Activated CD8-positive, alpha-beta memory T cell treated with anti-CD3 and anti-CD28 coated beads, Interleukin-2, amount 10 ng/mL, durations not matched to agents 7 days and 5 days (primary cell): ENCODE results near the gene DAB2IP. TPM values are rescaled to one million over a fixed set of nuclear protein-coding genes. Genes with fewer than 3 reads are reported as not detected.
A peak's percentile ranks its signal among the peaks of the same experiment; 100 is the strongest.

Experiments
- ATAC-seq: fragments of 150-1000 bp; cut with Tn5 transposase; one replicate; pipeline ENCODE4 v1.10.0; 2021; ENCODE audit warnings: moderate library complexity
- CTCF ChIA-PET: fragments of 350-600 bp; sonication (Branson Sonifier 250); formaldehyde crosslinking; loops from one replicate; lab custom pipeline; 2021; ENCODE audit warnings: antibody characterized with exemption; lab: Charles Lee
- DNase-seq: peaks from one replicate; pipeline ENCODE4 v3.0.0-alpha.2; 2020
- H3K27ac Mint-ChIP-seq: one replicate; pipeline ENCODE4 v1.8.0; 2021; ENCODE audit warnings: mild to moderate bottlenecking, mixed read lengths
- H3K27me3 Mint-ChIP-seq: one replicate; pipeline ENCODE4 v1.8.0; 2021; ENCODE audit warnings: mixed read lengths
- H3K36me3 Mint-ChIP-seq: one replicate; pipeline ENCODE4 v1.8.0; 2021; ENCODE audit warnings: mild to moderate bottlenecking, mixed read lengths
- H3K4me1 Mint-ChIP-seq: one replicate; pipeline ENCODE4 v1.8.0; 2021; ENCODE audit warnings: mixed read lengths
- H3K4me3 Mint-ChIP-seq: one replicate; pipeline ENCODE4 v1.8.0; 2021; ENCODE audit warnings: mild to moderate bottlenecking, moderate library complexity, mixed read lengths
- H3K9me3 Mint-ChIP-seq: one replicate; pipeline ENCODE4 v1.8.0; 2022; ENCODE audit warnings: low read depth, mixed read lengths
- total RNA-seq, 2 experiments: library from RNA; stranded (reverse); gene quantifications; one replicate each; pipeline ENCODE4 v1.2.3, GENCODE V29; 2021

DAB2IP gene
- total RNA-seq, 2 experiments from 2014 or later: 0.07 to 0.18 TPM

GRCh38 chr9:121703014-121703734 is 51.7 kb downstream of the DAB2IP start:
- no peak overlapping the region for H3K4me3 Mint-ChIP-seq
- H3K27ac Mint-ChIP-seq: no peak overlapping the region
- CTCF ChIA-PET: interaction anchor here (1.5 kb wide), 1 partner anchor 9 kb away, joined by 5 read pairs; no protein-coding TSS in a partner anchor
- ATAC-seq (no peak), DNase-seq (no peak)
- H3K4me1 Mint-ChIP-seq: peaks cover 20% of the 10 kb centered on the region
- H3K36me3 Mint-ChIP-seq: no peaks in the 10 kb centered on the region
- no peaks in the 10 kb centered on the region for H3K9me3 Mint-ChIP-seq
- peaks cover 56% of the 10 kb centered on the region for H3K27me3 Mint-ChIP-seq

DNA sequence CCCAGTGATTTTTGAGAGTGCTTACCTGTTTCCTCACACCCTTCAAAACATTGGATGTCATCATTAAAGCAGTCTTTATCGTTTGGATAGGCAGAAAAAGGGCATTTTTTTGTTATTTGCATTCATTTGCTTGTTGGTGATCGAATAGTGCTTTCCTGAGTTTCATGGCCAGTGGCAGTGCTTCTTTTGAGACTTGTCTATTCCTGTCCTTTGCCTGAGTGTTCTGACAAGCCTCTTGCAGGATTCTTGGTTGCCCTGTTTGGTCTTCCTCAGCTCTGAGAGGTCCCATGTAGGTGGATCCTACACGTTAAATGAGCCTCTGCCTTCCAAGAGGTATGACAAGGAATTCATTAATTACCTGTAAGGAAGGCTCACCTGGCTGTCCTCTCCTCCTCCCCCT is 52.8 kb downstream of the DAB2IP start:
- H3K36me3 Mint-ChIP-seq: no peaks in the 10 kb centered on the region
- ATAC-seq: no peak
- H3K4me3 Mint-ChIP-seq: no peak overlapping the region
- peaks cover 52% of the 10 kb centered on the region for H3K27me3 Mint-ChIP-seq
- CTCF ChIA-PET: interaction anchor here (1.5 kb wide), 1 partner anchor 11 kb away, joined by 5 read pairs; no protein-coding TSS in a partner anchor
- no peak for DNase-seq
- peaks cover 27% of the 10 kb centered on the region for H3K4me1 Mint-ChIP-seq
- no peaks in the 10 kb centered on the region for H3K9me3 Mint-ChIP-seq
- H3K27ac Mint-ChIP-seq: no peak overlapping the region

- no peak for DNase-seq
- no peak overlapping the region for H3K4me3 Mint-ChIP-seq
- peaks cover 21% of the 10 kb centered on the region for H3K4me1 Mint-ChIP-seq
- no peak overlapping the region for H3K27ac Mint-ChIP-seq
- H3K36me3 Mint-ChIP-seq: no peaks in the 10 kb centered on the region
- ATAC-seq: no peak
- H3K27me3 Mint-ChIP-seq: peaks cover 39% of the 10 kb centered on the region
- H3K9me3 Mint-ChIP-seq: no peaks in the 10 kb centered on the region
- CTCF ChIA-PET: no interaction called here
Observed at GRCh38 chr9:121706149-121706750, 54.8 kb downstream of the DAB2IP start.

- ATAC-seq (peak; percentile 93), DNase-seq (peak; percentile 76)
- no peaks in the 10 kb centered on the region for H3K9me3 Mint-ChIP-seq
- no peak overlapping the region for H3K4me3 Mint-ChIP-seq
- H3K4me1 Mint-ChIP-seq: peaks cover 21% of the 10 kb centered on the region
- peak overlapping the region; percentile 76 for H3K27ac Mint-ChIP-seq
- peaks cover 25% of the 10 kb centered on the region for H3K27me3 Mint-ChIP-seq
- CTCF ChIA-PET: interaction anchor here (1.0 to 2.0 kb wide), 9 partner anchors 9 to 364 kb away, joined by 3 to 8 read pairs (median 4); no protein-coding TSS in a partner anchor
- no peaks in the 10 kb centered on the region for H3K36me3 Mint-ChIP-seq
Observed at GRCh38 chr9:121707477-121708424, 56.3 kb downstream of the DAB2IP start.

- DNase-seq: no peak
- H3K27me3 Mint-ChIP-seq: peaks cover 17% of the 10 kb centered on the region
- H3K27ac Mint-ChIP-seq: peak overlapping the region; percentile 76
- no peak for ATAC-seq
- H3K4me1 Mint-ChIP-seq: peaks cover 21% of the 10 kb centered on the region
- no peak overlapping the region for H3K4me3 Mint-ChIP-seq
- no peaks in the 10 kb centered on the region for H3K36me3 Mint-ChIP-seq
- H3K9me3 Mint-ChIP-seq: no peaks in the 10 kb centered on the region
- CTCF ChIA-PET: interaction anchor here (0.6 to 2.0 kb wide), 8 partner anchors 10 to 960 kb away, joined by 3 to 8 read pairs (median 4); no protein-coding TSS in a partner anchor
Observed at GRCh38 chr9:121708768-121709488, 57.5 kb downstream of the DAB2IP start.

- H3K9me3 Mint-ChIP-seq: no peaks in the 10 kb centered on the region
- CTCF ChIA-PET: interaction anchor here (2.0 kb wide), 1 partner anchor 11 kb away, joined by 6 read pairs; no protein-coding TSS in a partner anchor
- no peaks in the 10 kb centered on the region for H3K36me3 Mint-ChIP-seq
- no peak overlapping the region for H3K4me3 Mint-ChIP-seq
- H3K4me1 Mint-ChIP-seq: peaks cover 21% of the 10 kb centered on the region
- peaks cover 8% of the 10 kb centered on the region for H3K27me3 Mint-ChIP-seq
- no peak overlapping the region for H3K27ac Mint-ChIP-seq
- no peak for ATAC-seq
- DNase-seq: no peak
Observed at GRCh38 chr9:121709798-121710197, 58.4 kb downstream of the DAB2IP start.

DNA sequence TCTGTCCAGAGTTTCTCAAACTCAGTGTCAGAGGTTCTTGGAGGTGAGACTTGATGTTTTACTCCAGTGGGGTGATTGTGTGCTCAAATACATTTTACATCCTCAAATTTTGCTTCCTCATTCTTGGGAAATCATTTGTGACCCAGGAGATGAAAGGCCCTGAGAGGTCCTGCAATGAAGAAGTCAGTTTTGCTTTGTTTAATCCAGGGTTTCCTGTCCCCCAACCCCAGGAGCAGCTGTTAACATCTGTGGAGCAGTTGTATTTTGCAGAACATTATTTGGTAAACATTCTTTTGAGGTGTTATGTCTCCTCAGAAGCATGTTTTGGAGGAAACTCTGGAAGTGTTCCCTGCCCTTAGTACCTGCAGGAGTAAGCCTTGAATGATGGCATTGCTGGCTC is 59.8 kb downstream of the DAB2IP start:
- Mint-ChIP-seq H3K4me1 (peaks cover 21% of the 10 kb centered on the region), H3K27me3 (peaks cover 5% of the 10 kb centered on the region), H3K36me3 (no peaks in the 10 kb centered on the region), H3K4me3 (no peak overlapping the region), H3K9me3 (no peaks in the 10 kb centered on the region), H3K27ac (no peak overlapping the region)
- ATAC-seq: no peak
- CTCF ChIA-PET: no interaction called here
- DNase-seq: no peak

DNA sequence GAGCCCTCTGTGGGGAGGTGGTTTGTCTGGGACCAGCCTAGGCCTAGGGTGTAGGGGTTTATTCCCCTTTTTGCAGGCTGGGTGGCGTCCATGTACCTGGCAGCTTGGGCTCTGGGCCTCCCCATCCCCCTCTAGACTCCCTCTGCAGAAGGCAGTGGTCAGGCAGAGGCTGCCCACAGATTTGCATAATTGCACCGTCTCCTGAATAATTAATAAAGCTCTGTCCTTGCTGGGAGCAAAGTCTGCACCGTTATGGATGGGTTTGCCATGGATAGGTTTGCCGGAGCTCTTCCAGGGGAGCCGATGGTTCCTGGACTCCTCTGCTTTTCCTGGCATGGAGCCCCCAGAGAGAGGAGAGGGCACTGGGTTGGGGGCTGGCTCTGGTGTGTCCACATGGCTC is 60.4 kb downstream of the DAB2IP start:
- DNase-seq (no peak), ATAC-seq (no peak)
- peaks cover 5% of the 10 kb centered on the region for H3K27me3 Mint-ChIP-seq
- no peaks in the 10 kb centered on the region for H3K9me3 Mint-ChIP-seq
- CTCF ChIA-PET: no interaction called here
- no peak overlapping the region for H3K4me3 Mint-ChIP-seq
- H3K4me1 Mint-ChIP-seq: peaks cover 21% of the 10 kb centered on the region
- no peaks in the 10 kb centered on the region for H3K36me3 Mint-ChIP-seq
- no peak overlapping the region for H3K27ac Mint-ChIP-seq

GRCh38 chr9:121713400-121714070 is 62.1 kb downstream of the DAB2IP start:
- H3K4me3 Mint-ChIP-seq: no peak overlapping the region
- CTCF ChIA-PET: no interaction called here
- ATAC-seq (no peak), DNase-seq (no peak)
- peaks cover 7% of the 10 kb centered on the region for H3K4me1 Mint-ChIP-seq
- no peaks in the 10 kb centered on the region for H3K9me3 Mint-ChIP-seq
- H3K27me3 Mint-ChIP-seq: peaks cover 5% of the 10 kb centered on the region
- no peak overlapping the region for H3K27ac Mint-ChIP-seq
- no peaks in the 10 kb centered on the region for H3K36me3 Mint-ChIP-seq

DNA sequence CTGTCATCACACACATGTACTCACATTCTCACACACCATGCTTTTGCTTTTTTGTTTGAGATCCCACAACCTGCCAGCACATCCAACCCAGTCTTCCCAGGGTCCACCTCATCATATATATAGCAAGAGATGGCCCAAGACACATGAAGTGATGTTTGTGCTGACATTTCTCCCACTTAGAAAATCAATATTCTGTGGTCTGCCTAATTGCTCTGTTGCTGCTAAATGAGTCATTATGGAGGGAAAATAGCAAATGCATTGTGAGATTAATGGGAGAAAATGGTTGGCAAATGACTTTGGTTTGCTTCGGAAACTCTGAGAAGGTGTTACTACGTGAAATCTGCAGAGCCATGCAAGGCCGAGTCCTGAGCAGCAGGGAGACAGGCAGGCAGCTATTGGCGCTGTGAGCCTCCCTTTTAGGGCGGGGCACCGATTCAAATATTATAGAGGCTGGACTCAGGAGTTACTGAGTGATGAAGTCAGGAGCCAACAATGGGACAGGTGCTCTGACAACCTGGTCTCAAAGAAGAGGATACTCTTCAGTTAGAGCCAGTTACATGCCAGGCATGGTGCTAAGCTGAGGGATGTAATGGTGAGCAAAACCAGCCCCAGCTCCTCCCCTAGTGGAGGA is 62.8 kb downstream of the DAB2IP start:
- CTCF ChIA-PET: no interaction called here
- DNase-seq (no peak), ATAC-seq (no peak)
- Mint-ChIP-seq H3K36me3 (no peaks in the 10 kb centered on the region), H3K9me3 (no peaks in the 10 kb centered on the region), H3K4me1 (peaks cover 2% of the 10 kb centered on the region), H3K27me3 (peaks cover 5% of the 10 kb centered on the region), H3K27ac (no peak overlapping the region), H3K4me3 (no peak overlapping the region)

DNA sequence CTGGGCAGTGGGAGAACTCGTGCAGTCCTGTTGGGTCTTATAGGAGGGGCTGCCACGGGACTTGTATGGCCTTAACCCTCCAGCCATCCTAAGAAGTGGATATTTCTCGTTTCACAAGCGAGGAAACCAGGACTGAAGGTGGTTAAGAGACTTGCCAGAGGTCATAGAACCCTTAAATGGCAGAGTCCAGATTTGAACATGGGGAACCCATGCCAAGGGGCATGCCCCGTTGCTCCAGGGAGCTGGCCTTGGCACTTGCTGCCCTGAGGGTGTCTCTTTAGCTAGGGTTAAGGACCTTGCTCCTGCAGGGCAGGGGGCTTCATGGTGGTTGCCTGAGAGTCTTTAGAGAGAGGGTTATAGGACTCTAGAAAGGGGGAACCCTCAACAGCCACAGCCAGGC is 63.4 kb downstream of the DAB2IP start:
- Mint-ChIP-seq H3K27me3 (peaks cover 5% of the 10 kb centered on the region), H3K27ac (no peak overlapping the region), H3K36me3 (no peaks in the 10 kb centered on the region), H3K9me3 (no peaks in the 10 kb centered on the region), H3K4me3 (no peak overlapping the region), H3K4me1 (no peaks in the 10 kb centered on the region)
- DNase-seq (no peak), ATAC-seq (no peak)
- CTCF ChIA-PET: no interaction called here
